Mesangial cell (primary cell): ENCODE results near the gene TEX13A. TPM values are rescaled to one million over a fixed set of nuclear protein-coding genes. Genes with fewer than 3 reads are reported as not detected.

ENCODE experiments used
- total RNA-seq: library from RNA; depleted of rRNA; stranded (reverse); fragments of >200 nt; gene quantifications from 2 replicates; pipeline ENCODE4 v1.2.3, GENCODE V29; 2015

TEX13A gene, protein sequence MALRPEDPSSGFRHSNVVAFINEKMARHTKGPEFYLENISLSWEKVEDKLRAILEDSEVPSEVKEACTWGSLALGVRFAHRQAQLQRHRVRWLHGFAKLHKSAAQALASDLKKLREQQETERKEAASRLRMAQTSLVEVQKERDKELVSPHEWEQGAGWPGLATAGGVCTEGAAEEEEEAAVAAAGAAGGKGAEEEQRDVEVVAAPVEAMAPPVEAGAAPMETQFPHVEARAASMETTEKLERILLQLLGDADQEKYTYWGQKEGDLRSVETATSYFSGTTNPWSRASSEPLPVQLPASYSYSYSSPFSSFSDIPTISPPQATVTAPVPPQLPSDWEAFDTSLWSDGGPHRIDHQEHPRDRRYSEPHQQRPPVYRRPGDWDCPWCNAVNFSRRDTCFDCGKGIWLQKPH
- total RNA-seq = not detected in 2 replicates

DNA sequence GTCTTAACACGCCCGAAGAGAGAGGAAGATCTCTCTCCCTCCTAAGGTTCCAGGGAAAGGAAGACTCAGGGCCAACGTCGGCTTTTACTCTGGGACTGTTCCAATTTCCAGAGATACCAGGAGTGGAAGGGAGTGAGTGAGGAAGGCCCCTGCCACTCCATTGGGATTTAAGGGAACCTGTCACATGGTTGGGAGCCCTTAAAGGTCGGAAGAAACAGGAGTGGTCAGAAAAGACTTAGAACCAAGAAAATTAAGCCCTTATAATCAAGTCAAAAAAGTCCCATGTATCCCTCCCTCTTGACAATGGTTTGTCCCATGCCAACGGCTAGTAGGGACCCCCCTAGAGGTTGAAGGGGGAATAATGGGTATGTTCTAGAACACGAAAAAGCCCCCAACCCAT is at the start of gene TEX13A:
Gene TEX13A, minus strand, starts transcription at position 59 of the 400 bp plus-strand sequence. CDS start 297 bp downstream, outside the sequence.

